ENCODE results near the gene FBXW7.

DNA sequence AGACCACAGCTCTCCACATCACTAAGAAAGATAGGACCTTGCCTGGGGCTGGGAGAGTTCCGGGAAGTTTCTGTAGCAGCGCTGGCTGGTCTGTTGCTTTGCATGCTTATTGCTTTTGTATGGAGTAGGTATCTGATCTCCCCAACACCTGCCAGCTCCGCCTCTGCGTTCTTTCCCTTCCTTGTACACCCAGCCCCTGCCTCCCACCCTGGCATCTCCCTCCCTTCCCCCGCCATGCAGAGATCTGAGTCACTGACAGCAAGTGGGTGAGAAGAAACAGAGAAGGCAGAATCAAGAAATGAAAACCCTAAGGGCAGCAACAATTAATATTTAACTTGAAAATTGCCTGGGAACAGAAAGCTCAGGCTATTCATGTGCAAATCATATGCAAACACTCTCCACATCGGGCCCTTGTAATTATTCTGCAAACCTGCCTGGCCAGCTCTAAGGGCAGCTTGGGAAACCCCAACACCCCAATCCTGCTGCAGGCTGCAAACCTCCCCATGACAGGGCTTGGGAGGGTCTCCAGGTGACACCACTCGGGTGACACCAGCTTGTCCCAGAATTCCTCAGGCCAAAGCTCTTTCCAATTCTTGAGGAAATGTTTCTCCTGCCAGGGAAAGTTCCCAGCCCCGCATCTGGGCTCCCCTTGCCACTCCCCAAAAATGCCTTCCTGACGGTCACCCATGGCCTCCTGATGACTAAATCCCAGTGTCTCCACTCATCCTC lies 257.2 kb downstream of the FBXW7 start:
- TF ChIP-seq POLR2A (IDR thresholded peaks at IDR 0.05; ENCODE audit: low read length) (no peak), E2F6 (IDR thresholded peaks at IDR 0.05; ENCODE audit: borderline replicate concordance, low read depth) (no peak), HDAC2 (IDR thresholded peaks at IDR 0.05) (no peak), CTCF (IDR thresholded peaks at IDR 0.05) (no peak)

Data from A549 (cell line).